Ectodermal cell (in vitro differentiated cells): ENCODE measurements around the gene MBD3L3. TPM values are rescaled to one million over a fixed set of nuclear protein-coding genes. Genes with fewer than 3 reads are reported as not detected.
A peak's percentile ranks its signal among the peaks of the same experiment; 100 is the strongest.
"Not testable (repeated sequence)": the region's sequence is repeated elsewhere in the genome, so short reads cannot be mapped to it uniquely, and the experiment has no call there.

Source experiments
- H3K27ac ChIP-seq: 2 replicates; pipeline ENCODE4 v1.7.0; 2013; ENCODE audit warnings: mild to moderate bottlenecking, low read depth, low read length; ENCODE audit not compliant: insufficient read depth, poor library complexity, severe bottlenecking
- H3K27me3 ChIP-seq: 2 replicates; pipeline ENCODE4 v1.7.0; 2013; ENCODE audit warnings: mild to moderate bottlenecking, low read length; ENCODE audit not compliant: insufficient read depth, control insufficient read depth, poor library complexity, severe bottlenecking
- H3K36me3 ChIP-seq: one replicate; pipeline ENCODE4 v1.7.0; 2013; ENCODE audit warnings: low read length; ENCODE audit not compliant: control insufficient read depth, insufficient read depth
- H3K4me1 ChIP-seq: one replicate; pipeline ENCODE4 v1.7.0; 2013; ENCODE audit warnings: low read length; ENCODE audit not compliant: control insufficient read depth, insufficient read depth
- H3K4me3 ChIP-seq: 2 replicates; pipeline ENCODE4 v1.7.0; 2013; ENCODE audit warnings: low read depth, low read length, control low read depth; ENCODE audit not compliant: insufficient read depth
- H3K9me3 ChIP-seq: 2 replicates; pipeline ENCODE4 v1.7.0; 2013; ENCODE audit warnings: mild to moderate bottlenecking, low read length, moderate library complexity; ENCODE audit not compliant: control insufficient read depth
- WGBS, 2 experiments: methylation state at CpG; one replicate each; pipeline ENCODE4 v1.1.7; 2013; ENCODE audit warnings: missing lambda C conversion rate in 2 of 2; 5-methylcytosine and 5-hydroxymethylcytosine counted together
- polyA plus RNA-seq, 4 experiments: library from polyadenylated mRNA; stranded (reverse); fragments of 50-300 nt; gene quantifications; one replicate each; pipeline ENCODE4 v1.2.3, GENCODE V29; 2013

Gene MBD3L3
- polyA plus RNA-seq (2013, experiment 1 of 4) = not detected
- not detected for polyA plus RNA-seq (2013, experiment 2 of 4)
- polyA plus RNA-seq (2013, experiment 3 of 4) = not detected
- not detected for polyA plus RNA-seq (2013, experiment 4 of 4)

DNA sequence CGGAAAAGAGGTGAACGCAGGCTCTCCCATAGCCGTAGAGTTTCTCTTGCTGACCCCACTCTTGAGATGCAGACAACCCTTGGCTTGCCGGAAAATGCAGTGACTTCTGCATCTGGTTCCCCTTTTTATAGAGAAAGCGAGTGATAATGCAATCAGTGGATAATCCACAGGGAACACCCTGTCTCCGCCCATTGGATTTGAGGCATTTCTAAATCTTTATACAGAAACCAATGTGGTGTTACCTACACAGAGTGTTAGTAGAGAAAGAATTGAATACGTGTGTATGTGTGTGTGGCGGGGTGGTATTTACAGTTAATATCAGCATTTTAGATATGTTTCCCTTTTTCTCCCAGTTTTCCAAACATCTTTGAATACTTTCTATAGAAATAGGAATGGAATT is at the start of gene MBD3L3:
MBD3L3 (minus strand) TSS at position 101 of the 400 bp plus-strand sequence; CDS start at position 30, 71 bp downstream.
- H3K9me3 ChIP-seq, H3K27ac ChIP-seq, H3K4me3 ChIP-seq, H3K36me3 ChIP-seq, H3K27me3 ChIP-seq, H3K4me1 ChIP-seq: not testable (repeated sequence)
- no CpG with 5 or more reads among the region's 8 CpGs for WGBS, 2 experiments

DNA sequence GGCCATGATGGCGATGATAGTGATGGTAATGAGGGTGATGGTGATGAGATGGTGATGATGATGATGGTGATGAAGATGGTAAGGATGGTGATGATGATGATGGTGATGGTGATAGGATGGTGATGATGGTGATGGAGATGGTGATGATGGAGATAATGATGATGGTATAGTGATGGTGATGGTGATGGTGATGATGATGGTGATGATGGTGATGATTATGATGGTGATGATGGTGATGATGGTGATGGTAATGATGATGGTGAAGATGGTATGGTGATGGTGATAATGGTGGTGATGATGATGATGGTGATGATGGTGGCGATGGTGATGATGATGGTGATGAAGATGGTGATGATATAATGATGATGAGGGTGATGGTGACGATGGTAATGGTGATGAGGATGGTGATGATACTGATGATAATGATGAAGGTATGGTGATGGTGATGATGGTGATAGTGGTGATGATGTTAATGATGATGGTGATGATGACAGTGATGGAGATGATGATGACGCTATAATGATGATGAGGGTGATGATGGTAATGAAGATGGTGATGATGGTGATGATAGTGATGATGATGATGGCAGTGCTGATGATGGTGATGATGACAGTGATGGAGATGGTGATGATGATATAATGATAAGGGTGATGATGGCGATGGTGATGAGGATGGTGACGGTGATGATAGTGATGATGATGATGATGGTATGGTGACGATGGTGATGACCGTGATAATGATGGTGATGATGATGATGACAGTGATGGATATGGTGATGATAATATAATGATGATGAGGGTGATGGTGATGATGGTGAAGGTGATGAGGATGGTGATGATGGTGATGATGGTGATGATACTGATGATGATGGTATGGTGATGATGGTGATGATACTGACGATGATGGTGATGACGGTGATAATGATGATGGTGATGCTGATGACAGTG is 48.5 kb upstream of the MBD3L3 start:
- no peaks in the 10 kb centered on the region for H3K4me1 ChIP-seq
- no peaks in the 10 kb centered on the region for H3K36me3 ChIP-seq
- no peak overlapping the region for H3K27ac ChIP-seq
- H3K27me3 ChIP-seq = peaks cover 3% of the 10 kb centered on the region
- no peak overlapping the region for H3K4me3 ChIP-seq
- no peaks in the 10 kb centered on the region for H3K9me3 ChIP-seq
- 86% methylated on average over 10 of the region's 10 CpGs for WGBS, 2 experiments

DNA sequence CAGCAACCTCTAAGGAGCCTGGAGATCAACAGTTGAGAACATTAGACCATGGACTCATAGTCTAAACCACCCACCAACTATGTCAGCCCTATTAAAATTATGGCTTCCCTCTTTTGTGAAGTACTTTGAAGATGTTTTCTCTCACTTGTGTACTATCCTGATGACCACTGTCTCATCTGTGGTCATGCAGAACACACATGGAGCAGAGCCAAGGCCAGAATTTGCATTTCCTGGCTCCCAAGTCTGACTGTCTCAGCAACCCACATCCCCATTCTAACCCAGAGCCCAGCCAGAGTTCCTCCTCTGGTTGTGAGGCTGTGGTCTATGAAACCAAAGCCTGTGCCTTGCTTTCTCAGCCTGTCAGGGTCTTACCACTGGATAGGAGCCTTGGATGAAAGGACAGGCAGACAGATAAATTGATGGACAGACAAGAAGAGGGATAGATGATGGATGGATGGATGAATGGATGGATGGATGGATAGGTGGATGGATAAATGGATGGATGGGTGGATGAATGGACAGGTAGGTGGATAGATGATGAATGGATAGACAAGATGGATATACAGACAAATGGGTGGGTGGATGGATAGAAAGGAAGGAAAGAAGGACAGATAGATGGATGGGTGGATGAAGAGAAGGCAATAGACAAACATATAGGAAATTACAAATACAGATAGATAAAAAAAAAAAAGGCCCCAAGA is 46.4 kb upstream of the MBD3L3 start:
- H3K36me3 ChIP-seq = no peaks in the 10 kb centered on the region
- H3K27me3 ChIP-seq = peaks cover 3% of the 10 kb centered on the region
- no peaks in the 10 kb centered on the region for H3K4me1 ChIP-seq
- H3K4me3 ChIP-seq = no peak overlapping the region
- no peak overlapping the region for H3K27ac ChIP-seq
- H3K9me3 ChIP-seq = no peaks in the 10 kb centered on the region

DNA sequence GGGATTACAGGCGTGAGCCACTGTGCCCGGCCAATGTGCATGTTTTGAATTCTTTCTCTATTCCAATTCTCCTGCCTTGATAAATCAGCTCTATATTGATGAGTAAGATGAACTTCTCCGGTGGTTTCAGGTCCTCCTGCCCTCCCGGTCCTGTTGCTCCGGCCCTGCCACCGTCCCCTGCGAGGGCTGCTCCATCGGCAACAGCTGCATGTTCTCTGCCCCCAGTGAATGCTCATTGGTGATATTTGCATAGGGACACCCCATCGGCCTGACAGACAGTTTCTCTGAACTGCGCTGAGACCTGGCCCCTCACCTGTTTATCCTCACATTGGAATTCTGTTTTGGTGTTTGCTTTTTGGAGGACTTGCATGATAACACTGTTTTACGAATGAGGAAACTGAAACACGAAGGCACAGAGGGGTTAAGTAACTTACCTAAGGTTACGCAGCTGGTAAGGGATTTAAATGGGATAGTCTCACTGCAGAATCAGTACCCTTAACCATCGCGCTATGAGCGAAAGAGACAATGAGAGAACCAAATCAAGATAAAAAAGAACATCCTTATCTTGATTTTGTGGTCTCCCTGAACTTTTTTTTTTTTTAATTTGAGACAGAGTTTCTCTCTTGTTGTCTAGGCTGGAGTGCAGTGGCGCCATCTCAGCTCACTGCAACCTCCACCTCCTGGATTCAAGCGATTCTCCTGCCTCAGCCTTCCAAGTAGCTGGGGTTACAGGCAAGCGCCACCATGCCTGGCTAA is 43.2 kb upstream of the MBD3L3 start:
- no peaks in the 10 kb centered on the region for H3K9me3 ChIP-seq
- peaks cover 3% of the 10 kb centered on the region for H3K27me3 ChIP-seq
- WGBS, 2 experiments = 81 to 88% methylated on average over 19 of the region's 19 CpGs
- no peak overlapping the region for H3K4me3 ChIP-seq
- no peaks in the 10 kb centered on the region for H3K4me1 ChIP-seq
- H3K36me3 ChIP-seq = no peaks in the 10 kb centered on the region
- no peak overlapping the region for H3K27ac ChIP-seq

DNA sequence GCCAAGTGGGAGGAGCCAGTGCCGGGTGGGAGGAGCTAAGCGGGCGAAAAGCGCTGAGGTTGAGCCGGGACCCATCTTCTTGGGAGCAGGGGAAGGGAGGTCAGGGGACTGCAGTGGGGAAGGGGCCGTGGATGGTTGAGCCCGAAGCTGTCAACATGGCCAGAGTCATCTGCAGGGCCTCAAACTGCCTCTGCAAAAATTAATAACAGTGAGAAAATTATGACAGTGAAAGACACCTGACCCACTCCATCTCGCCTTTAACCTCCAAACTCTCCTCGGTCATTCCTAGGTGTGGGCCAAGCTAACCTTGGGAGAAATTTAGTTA is 41.1 kb upstream of the MBD3L3 start:
- peak overlapping the region; percentile 51 for H3K4me3 ChIP-seq
- WGBS, 2 experiments = 20% methylated on average over 9 of the region's 9 CpGs
- H3K27ac ChIP-seq = no peak overlapping the region
- no peaks in the 10 kb centered on the region for H3K4me1 ChIP-seq
- no peaks in the 10 kb centered on the region for H3K9me3 ChIP-seq
- H3K36me3 ChIP-seq = no peaks in the 10 kb centered on the region
- no peaks in the 10 kb centered on the region for H3K27me3 ChIP-seq

DNA sequence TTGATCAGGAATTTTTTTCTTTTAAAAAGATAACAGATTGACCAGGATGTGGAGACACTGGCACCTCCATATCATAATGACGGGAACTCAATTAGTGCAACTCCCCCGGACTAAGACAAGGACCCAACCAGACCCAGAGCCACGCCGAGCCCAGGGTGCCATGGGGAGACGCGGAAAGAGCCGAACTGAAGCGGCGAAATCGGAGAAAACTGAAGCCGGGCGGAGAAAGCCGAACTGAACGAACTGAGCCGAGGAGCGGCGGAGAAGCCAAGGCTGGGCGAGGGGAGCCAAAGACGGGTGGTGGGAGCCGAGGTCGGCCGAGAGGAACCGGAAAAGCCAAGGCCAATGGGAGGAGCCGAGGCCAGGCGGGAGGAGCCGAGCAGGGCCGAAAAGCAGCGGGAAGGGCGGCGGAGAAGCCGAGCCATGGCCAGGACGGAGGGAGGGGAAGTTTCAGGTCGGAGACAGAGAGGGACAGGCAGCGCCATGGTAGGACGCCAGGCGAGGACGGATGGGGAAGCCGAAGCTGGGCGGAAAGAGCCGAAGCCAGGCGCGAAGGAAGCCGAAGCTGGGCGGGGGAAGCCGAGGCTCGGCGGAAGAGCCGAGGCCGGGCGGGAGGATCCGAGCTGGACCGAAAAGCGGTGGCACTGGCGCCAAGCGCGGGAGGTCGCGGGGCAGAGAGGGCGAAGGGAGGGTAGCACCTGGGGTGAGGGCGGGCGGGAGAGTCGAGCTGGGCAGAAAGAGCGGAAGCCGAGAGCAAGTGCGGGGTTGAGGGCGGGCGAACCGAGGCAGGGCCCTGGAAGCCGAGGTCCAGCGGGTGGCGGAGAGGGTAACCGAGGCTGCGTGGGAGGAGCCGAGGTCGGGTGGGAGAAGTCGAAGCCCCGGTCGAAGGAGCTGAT is 40.5 kb upstream of the MBD3L3 start:
- H3K9me3 ChIP-seq = no peaks in the 10 kb centered on the region
- 1% methylated on average over 78 of the region's 78 CpGs for WGBS, 2 experiments
- no peaks in the 10 kb centered on the region for H3K36me3 ChIP-seq

DNA sequence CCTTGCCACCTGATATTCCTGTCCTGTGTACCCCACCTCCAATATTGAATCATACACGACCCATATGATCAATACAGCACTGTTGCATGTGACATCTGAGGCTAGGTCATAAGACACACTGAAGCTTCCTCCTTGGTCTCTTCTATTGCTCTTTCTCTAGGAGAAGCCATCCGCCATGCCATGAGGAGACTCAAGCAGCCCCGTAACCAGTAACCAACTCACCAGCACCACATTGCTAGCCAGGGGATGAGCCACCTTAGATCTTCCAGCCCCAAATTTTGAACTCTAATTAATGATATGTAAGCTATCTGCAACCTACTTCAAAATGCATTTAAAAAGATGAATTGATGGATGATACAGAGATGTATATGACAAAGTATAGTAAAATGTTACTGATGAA is 39.6 kb upstream of the MBD3L3 start:
- Histone ChIP-seq H3K27me3 (no peaks in the 10 kb centered on the region), H3K4me1 (no peaks in the 10 kb centered on the region), H3K9me3 (no peaks in the 10 kb centered on the region), H3K36me3 (no peaks in the 10 kb centered on the region), H3K27ac (no peak overlapping the region), H3K4me3 (peak overlapping the region; percentile 51)
- WGBS, 2 experiments = 96 to 97% methylated on average over 3 of the region's 3 CpGs

More for the DNA sequence above, 40.5 kb upstream of the MBD3L3 start:
- Histone ChIP-seq H3K4me1 (no peaks in the 10 kb centered on the region), H3K4me3 (peak overlapping the region; percentile 51), H3K27ac (peak overlapping the region; percentile 71), H3K27me3 (no peaks in the 10 kb centered on the region)

DNA sequence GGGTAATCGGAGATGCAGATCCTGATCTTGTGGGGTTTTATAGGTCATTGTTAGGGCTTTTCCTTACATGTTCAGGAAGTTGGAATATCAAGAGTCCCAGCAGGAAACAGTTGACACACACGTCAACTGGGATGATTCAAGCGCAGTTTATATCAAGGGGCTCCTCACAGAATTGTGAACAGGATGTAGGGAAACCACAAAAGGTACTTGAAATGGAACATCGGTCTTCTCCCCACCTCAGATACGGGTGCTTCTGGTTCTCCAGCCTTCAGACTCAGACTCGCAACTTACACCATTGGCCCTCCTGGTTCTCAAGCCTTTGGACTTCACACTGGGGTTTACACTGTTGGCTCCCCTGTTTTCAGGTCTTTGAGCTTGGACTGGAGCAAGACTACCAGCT is 30.5 kb upstream of the MBD3L3 start:
- H3K27ac ChIP-seq = no peak overlapping the region
- no peaks in the 10 kb centered on the region for H3K27me3 ChIP-seq
- peaks cover 29% of the 10 kb centered on the region for H3K36me3 ChIP-seq
- H3K9me3 ChIP-seq = peaks cover 2% of the 10 kb centered on the region
- 94% methylated on average over 6 of the region's 6 CpGs for WGBS, 2 experiments
- no peaks in the 10 kb centered on the region for H3K4me1 ChIP-seq
- H3K4me3 ChIP-seq = no peak overlapping the region

DNA sequence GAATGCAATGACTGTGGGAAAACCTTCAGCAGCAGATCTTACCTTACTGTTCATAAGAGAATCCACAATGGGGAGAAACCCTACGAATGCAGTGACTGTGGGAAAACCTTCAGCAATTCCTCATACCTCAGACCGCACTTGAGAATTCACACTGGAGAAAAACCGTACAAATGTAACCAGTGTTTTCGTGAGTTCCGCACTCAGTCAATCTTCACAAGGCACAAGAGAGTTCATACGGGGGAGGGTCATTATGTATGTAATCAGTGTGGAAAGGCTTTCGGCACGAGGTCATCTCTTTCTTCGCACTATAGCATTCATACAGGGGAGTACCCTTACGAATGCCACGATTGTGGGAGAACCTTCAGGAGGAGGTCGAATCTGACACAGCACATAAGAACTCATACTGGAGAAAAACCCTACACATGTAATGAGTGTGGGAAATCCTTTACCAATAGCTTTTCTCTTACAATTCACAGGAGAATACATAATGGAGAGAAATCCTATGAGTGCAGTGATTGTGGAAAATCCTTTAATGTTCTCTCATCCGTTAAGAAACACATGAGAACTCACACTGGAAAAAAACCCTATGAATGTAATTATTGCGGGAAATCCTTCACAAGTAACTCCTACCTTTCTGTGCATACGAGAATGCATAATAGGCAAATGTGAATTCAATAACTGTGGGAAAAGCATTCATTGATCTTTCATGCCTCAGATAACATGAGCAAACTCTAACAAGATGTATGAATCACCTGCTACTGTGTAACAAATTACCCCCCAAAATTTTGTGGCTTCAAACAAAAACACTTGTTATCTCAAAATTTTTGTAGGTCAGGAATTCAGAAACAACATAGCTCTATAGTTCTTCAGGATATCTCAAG is 24.8 kb upstream of the MBD3L3 start:
- Histone ChIP-seq H3K4me3 (no peak overlapping the region), H3K36me3 (peaks cover 73% of the 10 kb centered on the region), H3K4me1 (no peaks in the 10 kb centered on the region), H3K9me3 (peaks cover 22% of the 10 kb centered on the region), H3K27me3 (no peaks in the 10 kb centered on the region), H3K27ac (no peak overlapping the region)
- 96 to 97% methylated on average over 13 to 15 of the region's 15 CpGs for whole genome bisulfite sequencing, 2 experiments
